HG02588 (cell line): ENCODE data around the gene SHH.
"Not testable (repeated sequence)": the region's sequence is repeated elsewhere in the genome, so short reads cannot be mapped to it uniquely, and the experiment has no call there.

Source experiments
- ATAC-seq: cut with Tn5 transposase; IDR thresholded peaks from one replicate; pipeline ENCODE4 v1.9.1; 2021; ENCODE audit warnings: mild to moderate bottlenecking, moderate library complexity; ENCODE audit not compliant: unreplicated experiment

The SHH gene

DNA sequence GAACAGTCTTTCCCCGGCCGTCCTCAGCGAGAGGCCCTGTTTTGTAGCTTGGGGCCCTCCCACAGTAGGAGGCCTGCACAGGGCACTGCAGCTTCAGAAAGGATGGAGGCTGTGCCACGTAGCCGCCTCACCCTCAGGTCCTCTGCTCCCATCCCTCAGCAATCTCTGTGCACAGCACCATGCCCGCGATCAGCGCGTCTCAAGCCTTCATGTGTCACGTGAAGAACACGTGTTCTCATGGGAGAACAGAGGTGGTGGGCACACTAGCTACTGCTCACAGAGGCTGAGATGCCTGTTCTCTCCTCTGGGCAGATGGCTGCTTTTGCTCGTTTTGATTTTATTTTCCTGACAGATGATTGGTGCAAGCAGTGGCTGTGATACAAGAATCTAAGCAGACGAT lies 8.5 kb upstream of the SHH start:
- no peak for ATAC-seq

DNA sequence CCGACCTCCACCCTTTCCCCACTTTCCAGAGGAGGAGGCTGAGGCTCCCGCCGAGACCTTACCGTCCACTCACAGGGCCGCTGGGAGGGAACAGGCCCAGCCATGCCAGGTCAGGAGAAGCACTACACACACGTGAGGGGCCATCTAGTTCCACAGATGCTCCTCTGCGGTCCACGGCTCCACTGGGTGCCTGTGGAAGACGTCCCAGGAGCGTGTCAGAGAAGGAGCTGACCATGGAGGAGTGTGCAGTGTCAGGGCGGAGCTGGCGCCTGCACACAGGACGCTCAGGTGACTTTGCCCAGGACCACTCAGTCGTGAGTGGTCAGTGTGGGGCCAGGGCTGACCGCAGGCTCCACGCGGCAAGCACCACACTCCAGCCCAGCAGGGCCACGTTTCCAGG lies 8.0 kb upstream of the SHH start:
- ATAC-seq: no peak

DNA sequence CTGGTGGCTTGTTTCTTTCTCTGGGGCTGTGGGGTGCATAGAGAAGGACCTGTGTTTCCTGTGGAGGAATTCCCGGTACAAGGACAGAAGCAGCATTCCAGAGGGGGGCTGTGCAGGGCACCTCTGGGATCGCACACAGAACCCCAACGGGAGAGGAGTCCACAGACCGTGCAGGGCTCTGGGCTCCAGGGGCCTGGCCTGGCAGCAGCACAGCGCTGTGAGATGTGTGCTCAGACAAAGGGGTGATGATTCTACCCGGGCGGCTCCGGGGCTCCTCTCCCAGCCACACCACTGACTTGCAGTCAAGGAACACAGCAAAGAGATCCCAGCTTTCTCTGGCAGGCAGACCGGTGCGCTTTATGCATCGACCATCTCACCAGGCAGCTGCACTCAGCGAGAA lies 6.9 kb upstream of the SHH start:
- no peak for ATAC-seq

DNA sequence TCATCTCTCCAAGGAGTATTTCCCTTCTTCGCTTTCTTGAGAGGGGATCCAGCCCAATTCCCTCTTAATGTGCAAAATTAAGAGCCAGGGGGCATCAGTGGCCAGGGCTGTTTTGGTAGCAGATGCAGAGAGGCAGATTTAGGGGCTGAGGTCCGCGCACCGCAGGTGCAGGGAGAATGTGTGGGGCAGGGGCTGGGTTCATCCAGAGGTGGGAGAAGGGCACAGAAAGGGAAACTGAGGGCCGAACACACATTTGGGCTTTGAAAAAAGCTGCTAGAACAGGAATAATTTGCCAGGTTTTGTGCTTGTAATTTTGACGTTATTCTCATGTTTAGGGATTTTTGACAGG lies 6.5 kb upstream of the SHH start:
- ATAC-seq: no peak

DNA sequence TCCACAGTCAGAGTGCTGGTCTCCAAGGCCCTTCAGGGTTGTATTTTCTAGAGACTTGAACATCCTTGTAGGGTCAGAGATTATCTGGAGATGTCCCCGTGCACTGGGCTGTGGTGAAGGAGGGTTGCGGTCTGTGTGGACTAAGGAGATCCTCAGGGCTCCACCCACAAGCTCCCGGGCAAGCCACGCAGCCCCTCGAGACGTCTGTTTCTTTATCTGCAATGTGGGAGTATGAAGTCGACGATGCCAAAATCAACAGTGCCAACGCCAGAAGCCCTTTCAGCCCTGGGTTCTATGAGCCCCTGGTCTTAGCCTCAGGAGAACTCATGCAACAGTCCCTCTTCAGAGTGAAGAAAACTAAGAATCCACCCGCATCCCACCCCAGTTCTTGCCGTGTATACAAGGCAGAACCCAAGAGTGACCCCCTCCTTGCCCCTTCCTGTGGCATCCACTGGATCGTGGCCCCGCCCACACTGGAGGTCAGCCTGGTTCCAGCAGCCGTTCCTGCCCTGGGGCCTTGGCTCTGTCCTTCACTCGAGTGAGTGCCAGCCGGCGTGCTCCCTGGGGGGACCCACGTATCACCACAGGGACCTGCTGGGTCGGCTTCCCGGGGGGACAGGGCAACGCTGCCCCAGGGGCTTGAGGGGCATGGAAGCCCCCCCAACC lies 6.0 kb upstream of the SHH start:
- ATAC-seq: no peak

DNA sequence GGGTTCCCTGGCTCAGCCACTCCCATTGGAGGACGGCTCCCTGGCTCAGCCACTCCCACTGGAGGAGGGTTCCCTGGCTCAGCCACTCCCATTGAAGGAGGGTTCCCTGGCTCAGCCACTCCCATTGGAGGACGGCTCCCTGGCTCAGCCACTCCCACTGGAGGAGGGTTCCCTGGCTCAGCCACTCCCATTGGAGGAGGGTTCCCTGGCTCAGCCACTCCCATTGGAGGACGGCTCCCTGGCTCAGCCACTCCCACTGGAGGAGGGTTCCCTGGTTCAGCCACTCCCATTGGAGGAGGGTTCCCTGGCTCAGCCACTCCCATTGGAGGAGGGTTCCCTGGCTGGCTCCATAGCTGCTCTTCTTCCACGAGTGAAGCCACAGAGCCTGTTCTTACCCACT lies 5.3 kb upstream of the SHH start:
- not testable (repeated sequence) for ATAC-seq

DNA sequence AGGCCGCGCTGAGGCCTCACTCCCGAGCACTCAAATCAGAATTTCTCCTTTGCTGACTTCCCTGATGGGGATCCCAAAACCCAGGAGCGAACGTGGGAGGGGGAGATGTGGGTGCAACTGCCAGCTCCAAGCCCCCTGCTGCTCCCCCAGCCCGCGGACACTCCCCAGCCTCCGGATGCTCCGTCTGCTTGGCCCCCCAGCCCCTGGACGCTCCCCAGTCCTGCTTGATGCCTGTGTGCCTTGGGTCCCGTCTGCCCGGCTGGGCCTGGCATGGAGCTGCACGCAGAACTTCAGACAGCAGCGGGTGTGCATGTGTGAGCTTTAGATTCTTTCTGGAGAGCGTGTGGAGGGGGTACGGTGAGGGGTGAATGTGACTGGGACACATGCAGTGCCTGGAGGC lies 4.7 kb upstream of the SHH start:
- no peak for ATAC-seq

DNA sequence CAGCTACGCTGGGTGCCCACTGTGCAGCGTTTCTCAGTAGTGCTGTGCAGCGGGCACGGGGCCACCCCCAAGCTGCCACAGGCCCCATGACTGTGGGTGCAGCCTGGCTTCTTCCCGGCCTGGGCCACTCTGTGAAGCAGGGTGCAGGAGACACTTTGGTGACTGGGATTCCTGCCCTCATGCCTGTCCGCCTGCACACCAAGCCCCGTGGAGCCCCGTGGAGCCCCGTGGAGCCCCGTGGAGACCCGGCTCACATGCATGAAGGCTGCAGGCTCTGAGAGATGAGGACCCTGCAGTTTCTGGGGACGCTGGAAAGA lies 3.9 kb upstream of the SHH start:
- no peak for ATAC-seq

DNA sequence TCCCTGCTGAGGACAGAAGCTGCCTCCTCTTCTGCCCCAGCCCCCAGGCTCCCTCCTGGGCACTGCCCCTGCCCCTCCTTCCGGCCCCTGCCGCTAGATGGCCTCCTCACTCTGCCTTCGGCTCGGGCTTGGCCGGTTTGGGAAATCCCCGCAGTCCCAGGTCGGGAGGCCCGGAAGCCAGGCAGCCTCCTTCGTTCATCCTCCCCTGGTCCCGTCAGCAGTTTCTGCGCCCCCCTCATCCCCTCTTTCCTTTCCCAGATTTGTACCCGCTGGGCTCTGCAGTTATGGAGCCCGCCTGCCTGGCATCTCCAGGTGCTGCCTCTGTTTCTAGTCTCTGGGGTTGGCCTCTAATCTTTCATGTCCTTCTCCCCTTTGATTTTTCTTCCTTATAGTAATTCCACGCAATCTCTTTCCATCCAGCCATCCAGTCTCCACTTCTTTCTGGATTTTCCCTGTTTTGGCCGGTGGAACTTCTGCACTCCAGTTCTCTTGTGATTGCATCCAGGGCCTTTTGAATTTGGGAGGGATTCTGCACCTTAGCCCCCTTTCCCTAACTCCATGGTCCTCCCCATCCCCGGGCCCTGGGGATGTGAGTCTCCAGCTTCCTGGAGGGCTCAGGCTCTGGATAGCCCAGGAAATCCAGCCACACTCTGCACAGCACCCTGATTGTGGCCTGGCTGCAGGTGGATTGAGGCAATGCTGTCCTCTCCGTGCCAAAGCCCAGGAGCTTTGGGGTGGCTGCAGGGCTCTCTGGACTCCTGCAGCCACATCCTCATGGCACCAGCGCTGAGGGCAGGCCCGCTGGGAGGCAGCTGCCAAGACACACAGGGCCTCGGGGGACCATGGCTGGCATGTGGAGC lies 3.3 kb upstream of the SHH start:
- peak; percentile 82 for ATAC-seq

DNA sequence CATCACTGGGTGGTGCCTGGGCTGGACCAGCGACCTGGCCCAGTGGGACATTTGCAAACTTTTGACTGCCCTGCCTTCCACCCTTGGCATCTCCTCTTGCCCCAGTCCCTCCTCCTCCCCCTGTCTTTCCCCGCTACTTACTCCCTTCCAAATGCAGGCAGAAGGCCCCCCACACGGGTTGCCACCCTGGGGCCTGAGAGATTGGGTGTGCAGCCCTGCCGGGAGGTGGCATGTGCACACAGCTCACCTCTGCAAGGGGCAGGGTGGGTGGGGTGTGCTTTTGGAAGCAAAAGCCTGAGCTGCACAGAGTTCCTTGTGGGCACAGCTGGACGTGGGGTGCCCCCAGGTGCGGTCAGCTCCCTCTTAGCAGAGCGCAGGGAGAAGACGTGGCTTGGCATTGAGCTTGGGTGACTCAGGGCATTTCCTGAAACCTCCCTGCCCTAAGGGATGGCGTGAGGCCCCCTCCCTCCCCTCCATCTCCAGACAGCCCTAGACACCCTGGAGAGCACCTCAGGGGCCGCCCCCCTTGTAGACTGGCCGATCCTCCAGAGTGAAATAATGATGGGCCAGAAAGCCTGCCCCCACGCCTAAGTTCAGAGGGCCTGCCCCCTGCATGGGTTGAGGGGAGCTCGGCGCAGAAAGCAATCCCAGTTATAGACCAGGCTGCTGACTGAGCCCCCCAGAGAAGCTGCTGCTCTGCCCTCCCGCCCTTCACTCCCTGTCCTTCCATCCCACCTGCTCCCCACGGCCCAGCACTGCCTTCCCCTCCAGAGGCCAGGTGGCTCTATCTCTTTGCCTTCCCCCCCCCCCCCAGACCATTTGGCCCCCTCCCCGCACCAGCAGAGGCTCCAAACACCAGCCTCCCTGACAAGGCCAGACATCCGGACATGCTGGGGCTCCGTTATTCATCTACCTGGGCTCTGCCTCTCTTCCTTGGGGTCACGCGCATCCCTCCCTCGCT lies 2.3 kb upstream of the SHH start:
- ATAC-seq: no peak

DNA sequence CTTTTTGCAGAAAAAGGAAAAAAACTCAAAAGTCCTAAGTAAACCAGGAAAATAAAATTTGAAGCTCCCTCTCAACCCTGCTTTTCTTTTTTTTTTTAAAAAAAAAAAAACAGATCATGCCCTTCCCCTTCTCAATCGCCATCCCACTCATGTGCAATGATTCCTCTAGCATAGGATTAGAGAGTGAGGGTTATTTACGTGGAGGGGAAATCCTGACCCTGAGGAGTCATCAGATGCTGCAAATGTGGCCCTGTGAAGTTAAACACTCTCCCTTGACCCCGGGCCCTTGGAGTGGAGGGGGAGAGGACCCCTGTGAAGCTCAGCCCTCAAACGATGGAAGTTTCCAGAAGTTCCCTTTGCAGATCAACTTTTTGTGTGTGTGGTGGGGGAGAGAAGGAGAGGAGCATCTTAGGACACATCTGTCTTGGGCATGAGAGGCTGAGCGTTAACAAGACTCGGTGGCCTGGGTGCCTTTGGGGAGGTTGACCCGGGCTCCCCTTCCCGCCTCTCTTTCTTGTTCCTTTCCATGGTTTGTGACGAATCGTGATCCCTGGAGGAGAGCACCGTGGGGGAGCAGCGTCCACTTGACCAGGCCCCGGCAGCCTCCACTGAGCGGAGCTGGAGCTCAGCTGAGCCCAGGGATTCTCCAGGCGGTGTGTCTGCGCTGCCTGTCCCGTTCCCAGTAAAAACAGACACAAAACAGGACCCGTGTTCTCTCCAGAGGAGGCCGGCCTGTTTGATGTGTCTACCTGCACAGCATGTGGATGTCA lies 1.5 kb upstream of the SHH start:
- no peak for ATAC-seq

DNA sequence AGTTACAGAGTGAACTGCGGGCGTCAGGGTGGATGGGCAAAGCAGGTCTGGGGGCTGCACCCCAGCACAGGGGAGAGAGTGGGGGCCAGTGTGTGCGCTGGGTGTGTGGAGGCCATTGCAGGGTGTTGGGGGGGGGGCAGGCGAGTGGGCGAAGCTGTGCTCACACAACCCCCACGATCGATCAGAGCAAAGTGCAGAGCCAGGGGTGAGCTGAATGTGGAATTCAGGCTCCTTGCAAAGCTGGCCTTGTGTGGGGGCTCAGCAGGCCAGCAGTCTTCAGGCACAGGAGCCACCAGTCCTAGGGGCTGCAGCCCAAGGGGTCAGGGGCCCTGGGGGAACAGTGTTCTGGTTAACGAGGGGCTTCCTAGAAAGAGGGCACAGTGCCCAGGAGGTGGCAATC lies 862 bp upstream of the SHH start:
- no peak for ATAC-seq

DNA sequence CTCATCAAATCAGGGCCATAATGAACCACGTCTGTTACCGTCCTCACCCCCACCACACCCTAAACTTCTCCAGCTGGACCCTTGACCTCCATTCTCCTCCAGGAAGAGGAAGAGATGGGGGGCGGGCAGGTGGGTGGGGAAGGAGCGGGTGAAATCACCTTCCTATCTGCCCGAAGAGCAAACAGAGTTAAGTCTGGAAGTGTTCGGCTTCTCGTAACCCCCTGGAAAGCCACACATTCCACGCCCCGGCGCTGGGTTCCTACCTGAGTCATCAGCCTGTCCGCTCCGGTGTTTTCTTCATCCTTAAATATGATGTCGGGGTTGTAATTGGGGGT lies 736 bp downstream of the SHH start:
- no peak for ATAC-seq

DNA sequence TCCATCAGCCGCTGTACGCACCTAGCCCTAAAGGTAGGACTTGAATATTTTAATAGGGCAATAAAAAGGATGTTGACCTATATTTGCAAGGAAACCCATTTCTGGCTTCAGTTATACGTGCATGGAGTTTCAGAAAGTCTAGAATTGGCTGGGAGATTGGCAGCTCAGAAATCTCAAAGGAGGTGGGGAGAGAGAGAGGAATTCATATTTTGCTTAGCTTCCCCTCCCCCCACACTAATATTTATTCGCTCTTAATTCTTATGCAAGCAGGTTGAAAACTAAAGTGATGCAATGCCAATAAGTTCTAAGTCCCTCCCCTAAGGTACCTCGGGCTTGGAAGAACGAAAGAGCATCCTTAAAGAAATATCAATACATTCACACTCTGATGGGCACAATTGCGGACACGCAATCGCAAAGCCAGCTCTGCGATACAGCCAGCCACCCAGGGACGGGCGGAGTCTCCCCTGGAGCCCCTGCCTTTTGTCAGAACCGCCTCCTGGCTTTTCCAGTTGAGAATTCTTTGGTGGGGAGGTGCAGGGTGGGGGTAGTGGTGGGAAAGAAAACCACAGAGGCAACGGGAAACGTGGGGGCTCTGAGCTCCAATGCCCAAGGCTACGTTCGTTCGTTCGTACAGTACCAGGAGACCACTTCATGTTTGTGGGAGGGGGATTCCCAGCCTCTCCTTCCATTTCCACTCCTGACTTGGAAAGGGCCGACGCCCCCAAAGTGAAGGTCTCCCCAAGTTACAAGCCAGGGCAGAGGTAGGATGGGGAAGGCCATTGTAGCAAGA lies 1.3 kb downstream of the SHH start:
- ATAC-seq: no peak

DNA sequence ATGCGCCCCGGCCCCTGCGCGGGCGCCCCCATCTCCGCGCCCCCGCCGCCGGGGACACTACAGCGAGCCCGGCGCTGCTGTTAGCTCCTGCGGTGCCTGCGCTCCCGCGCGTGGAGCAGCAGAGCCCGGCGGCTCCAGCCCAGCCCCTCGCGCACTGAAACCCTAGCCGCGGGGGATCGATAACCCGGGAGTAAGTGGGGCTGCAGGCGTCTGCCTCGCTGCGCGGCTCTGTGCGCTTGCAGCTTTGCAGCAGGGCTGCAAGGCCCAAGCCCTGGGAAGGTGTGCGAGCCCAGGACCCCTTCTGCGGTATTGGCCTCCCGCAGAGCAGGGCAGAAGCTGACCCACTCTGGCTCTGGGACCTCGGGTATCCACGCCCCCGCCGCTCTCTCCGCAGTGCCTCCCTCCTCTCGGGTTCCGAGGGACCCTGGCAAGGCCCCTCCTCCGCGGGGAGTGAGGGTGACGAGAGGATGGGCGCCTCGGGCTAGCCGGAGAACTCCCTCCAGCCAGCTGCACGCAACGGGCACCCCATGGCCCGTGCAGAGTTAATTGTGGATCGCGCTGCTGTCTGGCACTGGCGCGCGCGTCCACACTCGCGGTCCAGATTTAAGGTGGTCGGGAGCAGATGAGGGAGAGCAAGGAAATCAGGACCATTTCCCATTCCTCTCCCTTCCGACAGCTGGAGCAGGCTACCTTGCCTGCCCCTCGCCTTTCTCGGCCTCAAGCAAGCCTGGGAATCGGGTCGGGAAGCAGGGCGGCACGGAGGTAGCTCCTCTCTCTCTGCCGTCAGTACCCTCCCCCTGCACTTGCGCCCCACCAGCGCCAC lies 2.1 kb downstream of the SHH start:
- ATAC-seq: no peak

DNA sequence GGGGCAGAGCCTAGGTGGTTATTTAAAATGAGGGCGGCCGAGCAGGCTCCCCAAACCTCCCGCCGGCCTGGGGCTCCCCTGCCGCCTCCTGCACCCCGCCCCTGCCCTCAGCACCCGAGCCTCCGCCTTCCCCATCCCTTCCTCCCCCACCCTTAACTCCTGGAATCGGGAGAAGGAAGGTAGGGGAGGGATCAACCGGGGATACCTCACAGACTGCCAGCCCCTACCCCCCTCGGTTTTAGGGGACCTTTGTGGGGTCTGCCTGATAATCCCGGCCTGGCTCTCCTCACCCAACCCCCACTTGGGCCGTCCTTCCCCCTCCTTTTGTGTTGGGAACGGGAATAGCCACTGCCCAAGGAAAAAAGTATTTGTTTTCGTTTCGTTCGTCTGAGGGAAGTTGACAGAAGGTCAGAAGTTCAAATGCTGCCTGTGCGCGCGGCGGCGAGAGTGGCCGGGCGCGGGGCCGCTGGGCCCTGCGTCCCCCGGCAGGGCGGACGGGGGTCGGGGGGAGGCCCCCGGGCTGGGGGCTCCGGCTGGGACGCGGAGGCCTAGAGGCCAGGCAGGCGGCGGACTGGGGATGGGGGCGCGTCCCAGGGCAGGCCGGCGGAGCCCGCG lies 2.8 kb downstream of the SHH start:
- no peak for ATAC-seq

DNA sequence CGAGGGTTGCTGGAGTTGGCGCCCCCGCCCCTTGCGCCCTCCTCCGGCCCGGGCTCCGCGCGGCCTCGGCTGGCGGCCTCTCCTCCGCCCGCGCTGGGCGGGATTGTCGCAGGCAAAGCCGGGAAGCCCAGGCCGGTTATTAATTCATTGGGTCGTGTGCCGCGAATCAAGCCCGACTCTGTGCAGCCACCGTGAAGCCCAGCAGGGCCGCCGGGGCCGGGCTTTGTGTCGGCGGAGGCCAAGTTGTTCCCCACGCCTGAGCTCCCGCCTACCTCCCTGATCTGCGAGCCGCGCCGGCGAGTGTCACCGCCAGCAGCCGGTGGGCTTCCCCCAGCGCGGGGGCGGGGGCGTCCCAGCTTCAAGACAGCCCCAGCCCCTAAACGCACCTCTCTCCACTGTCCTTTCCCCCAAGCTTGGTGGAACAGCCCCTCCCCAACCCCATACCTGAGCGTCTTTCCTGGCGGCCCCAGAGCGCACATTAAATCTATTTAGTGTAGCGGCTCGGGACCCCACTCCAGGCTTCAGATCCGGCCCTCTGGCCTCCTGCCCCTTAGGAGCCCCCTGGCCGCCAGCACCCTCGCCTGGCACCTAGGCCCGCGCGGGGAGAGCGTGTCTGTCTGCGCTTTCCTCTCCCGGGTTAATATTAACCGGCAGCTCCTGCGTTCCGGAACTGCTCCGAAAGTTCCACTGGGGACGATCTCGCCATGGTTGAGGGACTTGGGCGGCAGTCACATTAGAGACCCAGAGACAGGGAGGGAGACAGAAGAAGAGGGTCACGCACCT lies 3.5 kb downstream of the SHH start:
- ATAC-seq: no peak
